Measurements from ENCODE around the gene CDH22.

The CDH22 gene

DNA sequence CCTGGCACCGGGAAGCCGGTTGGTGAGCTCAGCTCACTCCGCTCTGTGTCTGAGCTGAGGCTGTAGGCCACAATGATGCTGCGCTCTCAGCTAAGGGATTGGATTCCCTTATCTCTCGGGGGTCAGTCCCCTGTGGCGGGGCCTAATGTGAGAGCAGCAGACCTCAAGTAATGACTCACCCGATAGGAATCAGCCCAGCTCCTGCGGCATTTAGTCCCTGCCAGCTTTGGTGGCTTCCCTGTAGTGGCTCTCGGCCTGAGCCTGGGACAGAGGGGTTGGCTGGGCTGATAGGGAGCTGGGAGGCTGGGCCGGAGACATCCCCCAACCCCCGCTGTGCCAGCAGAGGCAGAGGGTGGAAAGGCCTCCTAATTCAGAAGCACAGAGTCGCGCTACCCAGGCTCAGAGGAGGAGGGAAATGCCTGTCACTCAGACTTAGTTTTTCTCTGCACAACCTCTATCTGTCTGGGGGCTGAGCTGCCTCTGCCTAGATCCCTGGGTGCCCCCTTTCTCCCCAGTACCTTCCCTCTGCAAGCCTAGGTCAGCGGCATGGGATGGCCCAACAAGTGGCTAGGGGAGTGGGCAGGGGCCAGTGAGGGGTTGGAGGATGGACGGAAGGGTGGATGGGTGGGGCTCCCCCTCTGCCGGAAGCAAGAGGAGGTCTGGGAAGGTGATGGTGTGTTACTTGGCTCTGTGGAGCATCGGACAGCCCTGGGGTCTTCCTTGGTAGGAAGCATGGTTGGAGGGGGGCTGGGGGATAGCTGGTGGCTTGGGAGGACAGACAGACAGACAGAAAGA lies 92.2 kb downstream of the CDH22 start:
- H3K4me3 ChIP-seq, result no peak overlapping the region
- TF ChIP-seq, protein P1, sequence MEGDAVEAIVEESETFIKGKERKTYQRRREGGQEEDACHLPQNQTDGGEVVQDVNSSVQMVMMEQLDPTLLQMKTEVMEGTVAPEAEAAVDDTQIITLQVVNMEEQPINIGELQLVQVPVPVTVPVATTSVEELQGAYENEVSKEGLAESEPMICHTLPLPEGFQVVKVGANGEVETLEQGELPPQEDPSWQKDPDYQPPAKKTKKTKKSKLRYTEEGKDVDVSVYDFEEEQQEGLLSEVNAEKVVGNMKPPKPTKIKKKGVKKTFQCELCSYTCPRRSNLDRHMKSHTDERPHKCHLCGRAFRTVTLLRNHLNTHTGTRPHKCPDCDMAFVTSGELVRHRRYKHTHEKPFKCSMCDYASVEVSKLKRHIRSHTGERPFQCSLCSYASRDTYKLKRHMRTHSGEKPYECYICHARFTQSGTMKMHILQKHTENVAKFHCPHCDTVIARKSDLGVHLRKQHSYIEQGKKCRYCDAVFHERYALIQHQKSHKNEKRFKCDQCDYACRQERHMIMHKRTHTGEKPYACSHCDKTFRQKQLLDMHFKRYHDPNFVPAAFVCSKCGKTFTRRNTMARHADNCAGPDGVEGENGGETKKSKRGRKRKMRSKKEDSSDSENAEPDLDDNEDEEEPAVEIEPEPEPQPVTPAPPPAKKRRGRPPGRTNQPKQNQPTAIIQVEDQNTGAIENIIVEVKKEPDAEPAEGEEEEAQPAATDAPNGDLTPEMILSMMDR (IDR thresholded peaks at IDR 0.05), result no peak
- no peak overlapping the region for H3K27ac ChIP-seq
- no peak for DNase-seq (ENCODE audit: low spot score)

DNA sequence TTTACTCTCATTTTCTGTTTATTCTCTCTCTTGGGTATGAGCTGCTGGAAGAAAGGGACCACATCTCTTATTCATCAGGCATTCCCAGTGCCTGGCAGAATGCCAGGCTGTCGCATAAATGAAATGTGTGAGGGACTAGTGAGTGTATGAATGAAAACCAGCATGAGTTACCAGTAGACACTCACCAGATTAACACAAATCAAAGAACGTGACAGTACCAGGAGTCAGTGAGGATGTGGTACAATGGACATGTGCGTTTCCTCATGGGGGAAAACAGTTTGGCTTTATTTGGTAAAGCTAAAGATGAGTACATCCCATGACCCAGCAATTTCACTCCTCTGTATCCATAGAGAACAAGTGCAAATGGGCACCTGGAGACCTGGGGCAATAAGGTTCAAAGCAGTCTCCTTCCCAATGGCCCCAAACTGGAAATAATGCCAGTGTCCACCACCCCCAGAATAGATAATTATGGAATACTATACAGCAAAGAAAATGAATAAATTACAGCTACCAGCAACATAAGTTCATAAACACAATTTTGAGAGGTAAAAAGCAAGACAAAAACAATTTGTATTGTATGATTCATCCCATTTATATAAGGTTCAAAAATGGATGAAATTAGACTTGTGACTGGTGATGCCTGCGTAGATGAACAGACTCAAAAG lies 93.3 kb downstream of the CDH22 start:
- Histone ChIP-seq H3K4me3 (no peak overlapping the region), H3K27ac (no peak overlapping the region)
- no peak for DNase-seq (ENCODE audit: low spot score)
- TF ChIP-seq, protein P1 (IDR thresholded peaks at IDR 0.05), result no peak

DNA sequence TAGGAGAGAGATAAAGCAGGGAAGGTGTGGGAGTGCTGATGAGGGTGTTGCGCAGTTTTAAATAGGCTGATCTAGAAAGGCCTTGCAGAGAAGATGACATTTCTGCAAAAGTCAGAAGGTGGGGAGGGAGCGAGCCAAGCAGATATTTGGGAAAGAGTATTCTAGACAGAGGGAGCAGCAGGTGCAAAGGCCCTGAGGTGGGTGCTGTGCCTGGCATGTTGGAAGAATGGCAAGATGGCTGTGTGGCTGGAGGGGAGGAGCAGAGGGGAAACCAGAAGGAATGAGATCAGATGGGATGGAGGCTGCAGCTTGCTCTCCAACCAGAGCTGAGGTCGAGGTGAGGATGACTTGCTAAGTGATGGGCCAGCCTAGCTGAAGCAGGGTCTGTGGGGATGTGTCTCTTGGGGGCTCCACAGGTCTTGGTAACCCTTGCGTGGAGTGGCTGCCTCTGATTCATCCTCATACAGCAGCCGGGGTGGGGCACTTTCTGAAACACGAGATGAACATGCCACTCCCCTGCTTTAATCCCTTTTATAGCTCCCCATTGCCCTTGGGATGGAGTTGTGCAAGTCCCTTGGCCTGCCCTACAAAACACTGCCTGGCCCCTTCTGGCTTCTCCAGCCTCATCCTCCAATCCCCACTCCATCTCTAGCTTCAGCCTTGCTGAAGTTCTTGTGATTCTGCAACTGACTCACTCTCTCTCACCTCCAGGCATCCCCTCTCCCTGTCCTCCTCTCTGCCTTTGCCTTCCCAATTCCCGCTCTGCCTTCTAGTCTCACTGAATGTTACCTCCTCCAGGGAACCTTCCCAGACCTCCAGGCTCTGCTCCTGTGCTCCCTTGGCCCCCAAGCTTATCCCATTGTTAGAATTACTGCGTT lies 94.1 kb downstream of the CDH22 start:
- TF ChIP-seq, protein P1 (IDR thresholded peaks at IDR 0.05), result no peak
- no peak overlapping the region for H3K4me3 ChIP-seq
- H3K27ac ChIP-seq, result no peak overlapping the region
- DNase-seq (ENCODE audit: low spot score), result no peak

DNA sequence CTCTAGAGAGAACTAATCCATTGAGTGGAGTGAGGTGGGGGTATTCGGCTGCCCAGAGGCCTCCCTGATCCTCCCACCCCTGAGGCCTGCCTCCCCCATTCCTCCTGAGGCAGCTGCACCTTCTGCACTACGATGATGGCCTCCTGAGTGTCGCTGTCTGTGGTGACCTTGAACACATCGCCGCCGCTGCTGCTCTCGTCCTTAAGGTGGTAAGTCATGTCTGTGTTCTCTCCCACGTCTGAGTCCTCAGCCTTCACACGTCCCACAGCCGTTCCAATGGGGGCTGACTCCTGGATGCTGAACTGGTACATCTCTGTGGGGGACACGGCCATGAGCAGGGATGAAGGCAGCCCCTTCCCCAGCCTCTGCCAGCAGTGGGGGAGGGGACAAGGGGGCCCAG lies 95.4 kb downstream of the CDH22 start:
- DNase-seq (ENCODE audit: low spot score), result no peak

DNA sequence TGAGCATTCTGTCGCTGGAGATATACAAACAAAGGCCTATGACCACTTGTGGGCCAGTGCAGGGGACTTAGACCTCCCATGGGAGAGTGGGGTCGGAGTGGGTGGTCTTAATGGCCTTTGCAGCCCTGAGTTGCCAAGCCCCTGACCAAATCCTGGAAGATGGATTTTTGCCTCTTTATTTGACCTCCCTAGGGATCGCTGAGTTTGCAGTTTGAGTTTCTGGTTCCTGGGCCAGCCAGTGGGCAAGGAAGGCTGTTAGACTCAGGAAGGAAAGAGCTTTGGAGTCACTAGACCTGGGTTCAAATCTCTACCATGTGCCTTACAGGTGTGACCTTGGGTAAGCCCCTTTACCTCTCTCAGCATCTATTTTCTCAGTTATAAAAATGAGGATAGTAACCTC lies 96.0 kb downstream of the CDH22 start:
- no peak overlapping the region for H3K4me3 ChIP-seq
- no peak overlapping the region for H3K27ac ChIP-seq
- DNase-seq (ENCODE audit: low spot score), result no peak
- TF ChIP-seq, protein P1 (IDR thresholded peaks at IDR 0.05), result no peak

More for the DNA sequence above, 95.4 kb downstream of the CDH22 start:
- TF ChIP-seq, protein P1 (IDR thresholded peaks at IDR 0.05), result no peak
- Histone ChIP-seq H3K4me3 (no peak overlapping the region), H3K27ac (no peak overlapping the region)

DNA sequence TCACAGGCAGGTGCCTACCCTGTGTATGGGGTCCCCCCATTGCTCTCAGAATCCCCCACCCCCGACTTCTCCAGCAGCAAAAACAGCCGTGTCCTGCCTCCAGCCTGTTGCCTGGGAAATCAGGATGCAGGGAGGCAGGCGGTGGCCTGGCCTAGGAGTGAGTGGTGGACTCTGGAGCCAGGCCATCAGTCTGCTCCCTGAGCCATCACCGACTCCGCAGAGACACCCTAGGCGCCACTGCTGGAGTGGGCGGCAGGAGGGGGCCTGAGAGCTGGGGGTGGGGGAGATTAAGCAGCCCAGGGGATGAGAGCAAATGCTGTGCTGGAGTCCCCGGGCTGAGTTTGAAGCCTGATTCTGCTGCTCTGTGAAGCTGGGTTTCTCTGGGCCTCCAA lies 97.0 kb downstream of the CDH22 start:
- TF ChIP-seq, protein P1 (IDR thresholded peaks at IDR 0.05), result no peak
- DNase-seq (ENCODE audit: low spot score), result no peak
- Histone ChIP-seq H3K4me3 (no peak overlapping the region), H3K27ac (no peak overlapping the region)
